Endothelial cell of umbilical vein (primary cell): ENCODE data around the gene CXCL17. TPM values are rescaled to one million over a fixed set of nuclear protein-coding genes. Genes with fewer than 3 reads are reported as not detected.

Experiments
- BruUV-seq: library from RNA; stranded (reverse); fragments of 400-500 nt; replicated peaks from 2 replicates; lab custom pipeline; 2021; lab: Mats Ljungman, UMichigan
- CTCF ChIA-PET: fragments of 300-600, 350-600 bp; sonication (Branson Sonifier 250); formaldehyde crosslinking; loops from one replicate; lab custom pipeline; 2021; ENCODE audit warnings: antibody characterized with exemption, inconsistent platforms; lab: Charles Lee
- POLR2A ChIA-PET: fragments of 300-600, 350-600 bp; sonication (Branson Sonifier 250); formaldehyde crosslinking; loops from one replicate; lab custom pipeline; 2021; ENCODE audit warnings: antibody characterized with exemption, inconsistent platforms; lab: Charles Lee
- DNase-seq: peaks from one replicate; pipeline ENCODE4 v3.0.0-alpha.2; 2011; ENCODE audit warnings: low read depth, low spot score
- FAIRE-seq: peaks from 2 replicates; lab custom pipeline; 2011; peaks lifted over from hg19 to GRCh38; lab: Jason Lieb, UNC
- H2AFZ ChIP-seq: 2 replicates; pipeline ENCODE4 v1.6.0; 2012; ENCODE audit warnings: low read depth, low read length, control low read depth, inconsistent platforms
- H3K27ac ChIP-seq: 2 replicates; pipeline ENCODE4 v1.5.1; 2011; ENCODE audit warnings: low read depth, mild to moderate bottlenecking, control low read depth, low read length, moderate library complexity; ENCODE audit not compliant: insufficient read depth
- H3K27me3 ChIP-seq, 2 experiments: 2 replicates each; pipeline versions ENCODE4 v1.6.0 to v1.6.1; 2011; ENCODE audit warnings: low read length in 2 of 2, mixed read lengths in 1 of 2; ENCODE audit not compliant: control insufficient read depth in 2 of 2, insufficient read depth in 2 of 2
- H3K36me3 ChIP-seq, 2 experiments: 2 replicates in 1 of 2; 3 replicates in 1 of 2; pipeline ENCODE4 v1.5.1; 2011; ENCODE audit warnings: low read length in 2 of 2, mild to moderate bottlenecking in 1 of 2, moderate library complexity in 1 of 2; ENCODE audit not compliant: control insufficient read depth in 2 of 2, insufficient read depth in 2 of 2; ENCODE audit errors: extremely low read depth in 1 of 2
- H3K4me1 ChIP-seq: 3 replicates; pipeline ENCODE4 v1.5.1; 2011; ENCODE audit warnings: mild to moderate bottlenecking, low read length; ENCODE audit not compliant: control insufficient read depth, insufficient read depth; ENCODE audit errors: extremely low read depth
- H3K4me2 ChIP-seq: 2 replicates; pipeline ENCODE4 v1.6.1; 2011; ENCODE audit warnings: low read length, control low read depth, mixed read lengths; ENCODE audit not compliant: insufficient read depth
- H3K4me3 ChIP-seq, 3 experiments: fragments of 200-600 bp in 1 of 3; sonication (generic), shearing (Covaris generic) in 1 of 3; replicated peaks in 1 of 3; 2 replicates each; pipeline ENCODE4 v1.5.1; 2011 to 2016; ENCODE audit warnings: control low read depth in 3 of 3, low read length in 3 of 3, mild to moderate bottlenecking in 2 of 3, inconsistent platforms in 1 of 3, low read depth in 1 of 3, moderate library complexity in 1 of 3; ENCODE audit not compliant: insufficient read depth in 1 of 3
- H3K79me2 ChIP-seq: 2 replicates; pipeline ENCODE4 v1.6.0; 2012; ENCODE audit warnings: low read length, inconsistent platforms; ENCODE audit not compliant: control insufficient read depth, insufficient read depth
- H3K9ac ChIP-seq: replicated peaks from 2 replicates; pipeline ENCODE3; 2011; ENCODE audit warnings: low read length, control low read depth; ENCODE audit not compliant: insufficient read depth; ENCODE audit errors: extremely low read depth
- H3K9me1 ChIP-seq: replicated peaks from 3 replicates; pipeline ENCODE4 v1.6.0; 2011; ENCODE audit warnings: mild to moderate bottlenecking, low read length; ENCODE audit not compliant: control insufficient read depth, insufficient read depth; ENCODE audit errors: extremely low read depth
- H3K9me3 ChIP-seq: replicated peaks from 2 replicates; pipeline ENCODE4 v1.5.1; 2012; ENCODE audit warnings: low read length, inconsistent platforms; ENCODE audit not compliant: control insufficient read depth, insufficient read depth
- H4K20me1 ChIP-seq: replicated peaks from 2 replicates; pipeline ENCODE3; 2011; ENCODE audit warnings: mild to moderate bottlenecking, low read length; ENCODE audit not compliant: control insufficient read depth, insufficient read depth; ENCODE audit errors: extremely low read depth
- EZH2 ChIP-seq: IDR thresholded peaks from 2 replicates; pipeline ENCODE4 v1.6.1; 2012; ENCODE audit warnings: borderline replicate concordance, low read depth, mild to moderate bottlenecking, moderate library complexity, low read length, inconsistent platforms; ENCODE audit not compliant: severe bottlenecking
- FOS ChIP-seq: IDR thresholded peaks from 2 replicates; pipeline ENCODE4 v1.6.1; 2011; ENCODE audit warnings: mild to moderate bottlenecking, low read length, moderate library complexity, borderline replicate concordance; ENCODE audit not compliant: insufficient read depth
- GATA2 ChIP-seq: IDR thresholded peaks from 2 replicates; pipeline ENCODE4 v1.7.0; 2011; ENCODE audit warnings: low read depth, mild to moderate bottlenecking, moderate library complexity, mixed read lengths, low read length; ENCODE audit not compliant: insufficient read length, insufficient read depth
- JUN ChIP-seq: IDR thresholded peaks from 2 replicates; pipeline ENCODE4 v1.6.1; 2011; ENCODE audit warnings: borderline replicate concordance, low read depth; ENCODE audit not compliant: insufficient read length, insufficient read depth
- MYC ChIP-seq: IDR thresholded peaks from one replicate; pipeline ENCODE4 v1.6.1; 2011; ENCODE audit warnings: mild to moderate bottlenecking, low read depth, low read length
- POLR2A ChIP-seq: IDR thresholded peaks from 2 replicates; pipeline ENCODE4 v1.6.1; 2012; ENCODE audit warnings: low read depth, mild to moderate bottlenecking, control low read depth, low read length
- POLR2AphosphoS5 ChIP-seq: IDR thresholded peaks from 2 replicates; pipeline ENCODE4 v1.6.1; 2012; ENCODE audit warnings: low read depth, mild to moderate bottlenecking, control low read depth, low read length, moderate library complexity; ENCODE audit not compliant: insufficient read depth
- dilution Hi-C: fragments of 300-500 bp; cut with MboI; formaldehyde crosslinking; loops from one replicate; pipeline ENCODE4 v1.15.0; 2019; ENCODE audit warnings: low sequenced_read_pairs; ENCODE audit not compliant: extremely low pct_ligation_motif_present
- intact Hi-C: fragments of 100-400 bp; cut with micrococcal nuclease; formaldehyde crosslinking; loops from one replicate; pipeline ENCODE4 v1.10.0; 2022
- polyA plus RNA-seq, 4 experiments: library from polyadenylated mRNA; depleted of rRNA in 3 of 4; stranded (reverse) in 3 of 4; unstranded in 1 of 4; fragments of >200 nt; gene quantifications; 2 replicates each; pipeline versions ENCODE4 v1.2.1 to v1.2.3, GENCODE V29; 2011 to 2012; ENCODE audit warnings: missing spikeins in 1 of 4
- total RNA-seq: library from RNA; stranded (reverse); gene quantifications from 2 replicates; pipeline ENCODE4 v1.2.3, GENCODE V29; 2021
- TF ChIP-seq, protein P1 (sequence below), 2 donors: IDR thresholded peaks; 1 replicate in 1 of 2; 2 replicates in 1 of 2; pipeline ENCODE4 v1.5.1; 2011; ENCODE audit warnings: low read length in 2 of 2, mild to moderate bottlenecking in 2 of 2, moderate library complexity in 2 of 2, control low read depth in 1 of 2, inconsistent platforms in 1 of 2, low read depth in 1 of 2; ENCODE audit not compliant: insufficient read depth in 1 of 2; ENCODE audit errors: extremely low read depth in 1 of 2
- TF ChIP-seq, protein P2 (sequence below): IDR thresholded peaks from 2 replicates; pipeline ENCODE4 v1.6.1; 2011; ENCODE audit not compliant: insufficient read depth, insufficient read length

Gene CXCL17
- total and polyA plus RNA-seq, 2 donors (not counting 3 experiments of a cell fraction or from before 2014, with no cell fraction given) = not detected

DNA sequence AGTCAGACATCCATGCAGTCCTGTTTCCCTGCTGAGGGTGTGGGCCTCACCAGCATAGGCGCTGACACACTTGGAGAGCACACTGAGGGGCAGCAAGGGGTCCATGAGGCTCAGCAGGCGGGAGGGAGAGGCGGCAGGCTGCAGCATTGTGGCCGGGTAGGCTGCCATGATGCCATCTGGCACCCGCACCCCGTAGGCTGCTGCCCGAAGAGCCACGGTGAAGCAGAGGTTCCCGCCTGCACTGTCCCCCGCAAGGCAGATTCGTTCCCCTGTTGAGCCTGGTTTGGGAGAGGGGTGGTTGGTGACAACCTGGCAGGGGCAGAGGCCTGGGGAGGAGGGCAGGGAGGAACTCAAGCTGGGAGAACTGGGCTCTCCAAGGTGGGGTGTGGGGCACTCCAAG, 36.6 kb downstream of the CXCL17 start:
- no peaks in the 10 kb centered on the region for H3K9me1 ChIP-seq
- H3K79me2 ChIP-seq = no peaks in the 10 kb centered on the region
- dilution Hi-C loops (no loop called here), intact Hi-C loops (no loop called here)
- FAIRE-seq (no peak), DNase-seq (no peak)
- no TSS peak for BruUV-seq
- ChIA-PET POLR2A (interaction anchor here (0.6 kb wide), 1 partner anchor 1153 kb away, joined by 9 read pairs; no protein-coding TSS in a partner anchor), CTCF (no interaction called here)
- no peak overlapping the region for H3K4me3 ChIP-seq
- H3K27me3 ChIP-seq = no peaks in the 10 kb centered on the region
- H2AFZ ChIP-seq = no peak overlapping the region
- TF ChIP-seq POLR2AphosphoS5 = no peak
- no peaks in the 10 kb centered on the region for H4K20me1 ChIP-seq
- no peak overlapping the region for H3K9ac ChIP-seq
- no peaks in the 10 kb centered on the region for H3K9me3 ChIP-seq
- no peaks in the 10 kb centered on the region for H3K36me3 ChIP-seq
- H3K4me2 ChIP-seq = no peak overlapping the region
- no peaks in the 10 kb centered on the region for H3K4me1 ChIP-seq
- no peak overlapping the region for H3K27ac ChIP-seq

DNA sequence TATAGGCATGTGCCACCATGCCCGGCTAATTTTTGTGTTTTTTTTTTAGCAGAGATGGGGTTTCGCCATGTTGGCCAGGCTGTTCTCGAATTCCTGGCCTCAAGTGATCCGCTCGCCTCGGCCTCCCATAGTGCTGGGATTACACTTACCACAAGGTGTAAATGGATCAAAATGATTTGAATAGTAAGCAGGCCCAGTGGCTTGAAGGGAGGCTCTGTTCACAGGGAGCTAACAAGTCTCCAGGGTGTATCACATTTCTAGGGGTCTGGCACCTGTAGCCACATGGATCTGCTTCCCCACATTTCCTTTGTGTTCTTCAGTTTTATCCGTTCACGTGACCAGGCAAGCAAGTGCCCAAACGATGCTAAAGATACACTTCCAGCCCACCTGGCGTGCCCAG, 39.2 kb downstream of the CXCL17 start:
- Histone ChIP-seq H3K9me3 (no peaks in the 10 kb centered on the region), H3K27me3 (no peaks in the 10 kb centered on the region), H2AFZ (no peak overlapping the region), H4K20me1 (no peaks in the 10 kb centered on the region), H3K4me1 (no peaks in the 10 kb centered on the region), H3K9ac (no peak overlapping the region), H3K36me3 (no peaks in the 10 kb centered on the region), H3K9me1 (no peaks in the 10 kb centered on the region), H3K27ac (no peak overlapping the region), H3K4me2 (no peak overlapping the region), H3K79me2 (no peaks in the 10 kb centered on the region), H3K4me3 (no peak overlapping the region)
- DNase-seq (no peak), FAIRE-seq (no peak)
- dilution Hi-C loops (no loop called here), intact Hi-C loops (no loop called here)
- POLR2A ChIA-PET = no interaction called here
- CTCF ChIA-PET = interaction anchor here (1.0 kb wide), 1 partner anchor 17 kb away, joined by 3 read pairs; no protein-coding TSS in a partner anchor
- BruUV-seq = no TSS peak
- no peak for TF ChIP-seq JUN
- TF ChIP-seq MYC = no peak
- no peak for TF ChIP-seq FOS
- no peak for TF ChIP-seq POLR2A
- TF ChIP-seq EZH2 = no peak
- TF ChIP-seq, protein P1, sequence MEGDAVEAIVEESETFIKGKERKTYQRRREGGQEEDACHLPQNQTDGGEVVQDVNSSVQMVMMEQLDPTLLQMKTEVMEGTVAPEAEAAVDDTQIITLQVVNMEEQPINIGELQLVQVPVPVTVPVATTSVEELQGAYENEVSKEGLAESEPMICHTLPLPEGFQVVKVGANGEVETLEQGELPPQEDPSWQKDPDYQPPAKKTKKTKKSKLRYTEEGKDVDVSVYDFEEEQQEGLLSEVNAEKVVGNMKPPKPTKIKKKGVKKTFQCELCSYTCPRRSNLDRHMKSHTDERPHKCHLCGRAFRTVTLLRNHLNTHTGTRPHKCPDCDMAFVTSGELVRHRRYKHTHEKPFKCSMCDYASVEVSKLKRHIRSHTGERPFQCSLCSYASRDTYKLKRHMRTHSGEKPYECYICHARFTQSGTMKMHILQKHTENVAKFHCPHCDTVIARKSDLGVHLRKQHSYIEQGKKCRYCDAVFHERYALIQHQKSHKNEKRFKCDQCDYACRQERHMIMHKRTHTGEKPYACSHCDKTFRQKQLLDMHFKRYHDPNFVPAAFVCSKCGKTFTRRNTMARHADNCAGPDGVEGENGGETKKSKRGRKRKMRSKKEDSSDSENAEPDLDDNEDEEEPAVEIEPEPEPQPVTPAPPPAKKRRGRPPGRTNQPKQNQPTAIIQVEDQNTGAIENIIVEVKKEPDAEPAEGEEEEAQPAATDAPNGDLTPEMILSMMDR (IDR thresholded peaks at IDR 0.05; ENCODE audit: extremely low read depth in 1 of 2, insufficient read depth in 1 of 2, low read depth in 1 of 2, low read length in 2 of 2) = no peak
- no peak for TF ChIP-seq GATA2
- TF ChIP-seq, protein P2, sequence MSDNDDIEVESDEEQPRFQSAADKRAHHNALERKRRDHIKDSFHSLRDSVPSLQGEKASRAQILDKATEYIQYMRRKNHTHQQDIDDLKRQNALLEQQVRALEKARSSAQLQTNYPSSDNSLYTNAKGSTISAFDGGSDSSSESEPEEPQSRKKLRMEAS = no peak
- no peak for TF ChIP-seq POLR2AphosphoS5
